Psoas muscle (tissue), 8 donors: ENCODE measurements around the gene KCNMA1. TPM values are rescaled to one million over a fixed set of nuclear protein-coding genes. Genes with fewer than 3 reads are reported as not detected.

Experiments used
- ATAC-seq, 4 donors: fragments of 200-7000 bp; cut with Tn5 transposase; one replicate each; pipeline ENCODE4 v1.9.1; 2020; ENCODE audit warnings: moderate library complexity in 3 of 4, mild to moderate bottlenecking in 2 of 4
- DNase-seq, 2 donors: peaks; one replicate each; pipeline ENCODE4 v3.0.0-alpha.2; 2020
- H3K27ac ChIP-seq: fragments of 200-600 bp; one replicate; pipeline ENCODE4 v1.8.0; 2022
- H3K27me3 ChIP-seq, 3 donors: fragments of 200-600 bp in 1 of 3; one replicate each; pipeline versions ENCODE4 v1.6.1 to v1.8.0; 2013 to 2022; ENCODE audit warnings: low read length in 2 of 3, mild to moderate bottlenecking in 2 of 3, moderate library complexity in 1 of 3; ENCODE audit not compliant: insufficient read depth in 3 of 3
- H3K36me3 ChIP-seq, 2 donors: fragments of 200-600 bp in 1 of 2; one replicate each; pipeline versions ENCODE4 v1.6.1 to v1.8.0; 2013 to 2022; ENCODE audit warnings: low read depth in 1 of 2, mild to moderate bottlenecking in 1 of 2, moderate library complexity in 1 of 2; ENCODE audit not compliant: insufficient read depth in 1 of 2
- H3K4me1 ChIP-seq: fragments of 200-600 bp; one replicate; pipeline ENCODE4 v1.8.0; 2022
- H3K4me3 ChIP-seq: fragments of 200-600 bp; one replicate; pipeline ENCODE4 v1.8.0; 2022; ENCODE audit warnings: mild to moderate bottlenecking
- H3K9me3 ChIP-seq: fragments of 200-600 bp; one replicate; pipeline ENCODE4 v1.8.0; 2022
- WGBS, 3 donors: extraction: QIAGEN DNeasy Blood & Tissue Kit; methylation state at CpG; one replicate each; pipeline versions ENCODE4 v1.1.6 to v1.1.7; 2013; 5-methylcytosine and 5-hydroxymethylcytosine counted together
- intact Hi-C, 2 donors: fragments of 100-400 bp; cut with DNase I; formaldehyde crosslinking; loops; one replicate each; pipeline versions ENCODE4 v1.11.0 to v1.14.2; 2022
- polyA plus RNA-seq, 3 donors: library from polyadenylated mRNA; stranded (reverse); fragments of 200-250 nt; gene quantifications; one replicate each; pipeline ENCODE4 v1.2.3, GENCODE V29; 2013
- total RNA-seq, 4 donors: library from RNA; stranded (reverse); fragmentation: NEBNext Ultra II Directional in 2 of 4; extraction: Animal tissue kit (Norgen Biotek cat#: 25700) in 2 of 4; gene quantifications; one replicate each; pipeline versions ENCODE4 v1.2.1 to v1.2.4, GENCODE V29; 2021 to 2023
- TF ChIP-seq, protein P1 (sequence below): fragments of 200-600 bp; IDR thresholded peaks from one replicate; pipeline ENCODE4 v1.8.0; 2022; ENCODE audit warnings: antibody characterized with exemption
- donor health status: healthy with polysubstance abuse.
- donor health status: DM: no; HTN: no; CAD: no; lungs with moderate emphysema.
- donor health status: Bipolar disorder and iron deficiency.
- donor health status: healthy.
- donor health status: DM: yes; HTN: yes; CAD: no.
- donor health status: DM: no; HTN: no; CAD: no.
- donor health status: DM: no; HTN: no; CAD: no.
- donor health status: DM: yes; HTN: yes; CAD: no.

The KCNMA1 gene
- total and polyA plus RNA-seq, 7 donors = 7.9 to 53.0 (median 41.9) TPM

DNA sequence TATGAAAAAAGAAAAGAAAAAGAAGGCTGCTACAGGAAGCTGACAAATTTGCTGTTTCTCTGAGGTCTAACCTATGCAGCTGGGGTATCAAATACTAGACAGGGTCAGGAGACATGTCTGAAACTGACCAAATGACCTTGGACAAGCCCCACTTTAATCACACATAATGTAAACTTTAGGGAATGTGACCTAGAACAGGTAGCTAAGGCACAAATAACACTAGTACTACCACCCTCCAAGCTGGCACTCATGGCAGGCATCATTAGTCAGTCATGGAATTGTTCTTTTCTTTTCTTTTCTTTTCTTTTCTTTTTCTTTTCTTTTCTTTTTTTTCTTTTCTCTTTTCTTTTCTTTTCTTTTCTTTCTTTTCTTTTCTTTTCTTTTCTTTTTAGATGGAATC, 250.4 kb downstream of the KCNMA1 start:
- H3K9me3 ChIP-seq = no peaks in the 10 kb centered on the region
- H3K36me3 ChIP-seq = no peaks in the 10 kb centered on the region
- peaks cover 10% of the 10 kb centered on the region for H3K4me1 ChIP-seq
- no peak for ATAC-seq
- no peak overlapping the region for H3K4me3 ChIP-seq
- H3K27ac ChIP-seq = no peak overlapping the region
- no peaks in the 10 kb centered on the region for H3K27me3 ChIP-seq
- DNase-seq = no peak
- intact Hi-C loops = no loop called here
- TF ChIP-seq, protein P1, sequence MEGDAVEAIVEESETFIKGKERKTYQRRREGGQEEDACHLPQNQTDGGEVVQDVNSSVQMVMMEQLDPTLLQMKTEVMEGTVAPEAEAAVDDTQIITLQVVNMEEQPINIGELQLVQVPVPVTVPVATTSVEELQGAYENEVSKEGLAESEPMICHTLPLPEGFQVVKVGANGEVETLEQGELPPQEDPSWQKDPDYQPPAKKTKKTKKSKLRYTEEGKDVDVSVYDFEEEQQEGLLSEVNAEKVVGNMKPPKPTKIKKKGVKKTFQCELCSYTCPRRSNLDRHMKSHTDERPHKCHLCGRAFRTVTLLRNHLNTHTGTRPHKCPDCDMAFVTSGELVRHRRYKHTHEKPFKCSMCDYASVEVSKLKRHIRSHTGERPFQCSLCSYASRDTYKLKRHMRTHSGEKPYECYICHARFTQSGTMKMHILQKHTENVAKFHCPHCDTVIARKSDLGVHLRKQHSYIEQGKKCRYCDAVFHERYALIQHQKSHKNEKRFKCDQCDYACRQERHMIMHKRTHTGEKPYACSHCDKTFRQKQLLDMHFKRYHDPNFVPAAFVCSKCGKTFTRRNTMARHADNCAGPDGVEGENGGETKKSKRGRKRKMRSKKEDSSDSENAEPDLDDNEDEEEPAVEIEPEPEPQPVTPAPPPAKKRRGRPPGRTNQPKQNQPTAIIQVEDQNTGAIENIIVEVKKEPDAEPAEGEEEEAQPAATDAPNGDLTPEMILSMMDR = no peak

DNA sequence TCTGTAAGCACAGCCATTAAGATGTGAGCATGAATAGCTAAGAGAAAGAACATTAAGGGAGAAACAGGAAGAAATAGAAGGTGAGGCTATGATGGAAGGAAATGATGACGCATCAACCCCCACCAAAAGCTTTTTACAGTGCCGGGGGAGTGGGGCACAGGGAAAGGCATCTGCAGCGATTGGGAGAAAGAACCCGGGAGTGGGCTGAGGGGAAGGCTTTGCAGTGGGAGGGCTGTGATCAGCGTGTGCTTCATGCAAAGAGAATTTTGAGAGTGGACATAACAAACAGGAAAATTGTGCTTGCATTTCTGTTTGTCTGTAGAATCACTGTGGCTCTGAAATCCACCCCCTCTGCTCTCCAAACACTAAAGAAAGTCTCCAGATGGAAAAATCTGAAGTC, 250.8 kb downstream of the KCNMA1 start:
- 59 to 66% (median 64%) methylated on average over 5 of the region's 5 CpGs for WGBS, 3 donors
- H3K27ac ChIP-seq = no peak overlapping the region
- intact Hi-C loops = no loop called here
- no peak for DNase-seq
- no peaks in the 10 kb centered on the region for H3K27me3 ChIP-seq
- H3K36me3 ChIP-seq = no peaks in the 10 kb centered on the region
- no peak overlapping the region for H3K4me3 ChIP-seq
- TF ChIP-seq, protein P1 = no peak
- no peaks in the 10 kb centered on the region for H3K9me3 ChIP-seq
- ATAC-seq = no peak
- peaks cover 10% of the 10 kb centered on the region for H3K4me1 ChIP-seq

DNA sequence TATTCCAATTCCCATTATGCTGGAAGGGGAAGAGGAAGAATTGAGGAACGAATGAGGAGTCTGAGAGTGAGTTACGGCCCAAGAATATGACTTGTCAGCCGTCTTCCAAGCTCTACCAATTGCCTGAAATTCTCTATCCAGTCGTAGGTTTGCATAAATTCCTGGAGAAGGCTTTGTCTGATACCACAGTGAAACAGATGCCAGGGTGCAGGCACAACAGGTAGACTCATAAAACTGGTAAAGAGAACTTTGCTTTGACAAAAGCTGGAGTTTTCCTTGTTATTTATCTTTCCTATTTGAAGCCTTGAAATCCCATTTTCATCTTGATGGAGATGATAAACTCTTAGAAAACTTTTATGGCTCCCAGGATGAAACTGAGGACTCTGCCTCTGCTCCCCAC, 251.2 kb downstream of the KCNMA1 start:
- Histone ChIP-seq H3K4me1 (peaks cover 6% of the 10 kb centered on the region), H3K36me3 (no peaks in the 10 kb centered on the region), H3K4me3 (no peak overlapping the region), H3K9me3 (no peaks in the 10 kb centered on the region), H3K27me3 (no peaks in the 10 kb centered on the region), H3K27ac (no peak overlapping the region)
- intact Hi-C loops = no loop called here
- ATAC-seq = no peak
- no peak for DNase-seq
- TF ChIP-seq, protein P1 = no peak
- WGBS, 3 donors = 79 to 82% (median 81%) methylated on average over 4 of the region's 4 CpGs

DNA sequence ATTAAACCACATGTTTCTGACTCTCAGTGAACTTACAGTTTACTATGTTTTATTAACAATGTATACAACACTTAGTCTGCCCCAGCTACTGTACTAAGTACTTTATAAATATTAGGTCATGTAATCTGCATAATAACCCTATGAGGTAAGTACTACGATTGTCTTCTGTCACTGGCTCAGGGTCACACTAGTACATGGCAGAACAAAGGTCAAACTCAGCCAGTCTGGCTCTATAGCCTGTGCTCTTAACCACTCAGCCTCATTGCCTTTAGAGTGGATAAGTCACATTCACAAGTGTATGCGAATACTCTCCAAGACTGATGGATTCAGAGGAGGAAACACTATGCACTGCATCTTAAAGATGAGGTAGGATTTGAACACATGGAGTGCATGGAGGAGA, 252.3 kb downstream of the KCNMA1 start:
- H3K27me3 ChIP-seq = no peaks in the 10 kb centered on the region
- ATAC-seq = no peak
- no peak overlapping the region for H3K27ac ChIP-seq
- DNase-seq = no peak
- H3K4me1 ChIP-seq = no peaks in the 10 kb centered on the region
- H3K4me3 ChIP-seq = no peak overlapping the region
- no peaks in the 10 kb centered on the region for H3K9me3 ChIP-seq
- TF ChIP-seq, protein P1 = no peak
- intact Hi-C loops = no loop called here
- 79 to 97% (median 85%) methylated on average over 2 of the region's 2 CpGs for WGBS, 3 donors
- H3K36me3 ChIP-seq = no peaks in the 10 kb centered on the region

DNA sequence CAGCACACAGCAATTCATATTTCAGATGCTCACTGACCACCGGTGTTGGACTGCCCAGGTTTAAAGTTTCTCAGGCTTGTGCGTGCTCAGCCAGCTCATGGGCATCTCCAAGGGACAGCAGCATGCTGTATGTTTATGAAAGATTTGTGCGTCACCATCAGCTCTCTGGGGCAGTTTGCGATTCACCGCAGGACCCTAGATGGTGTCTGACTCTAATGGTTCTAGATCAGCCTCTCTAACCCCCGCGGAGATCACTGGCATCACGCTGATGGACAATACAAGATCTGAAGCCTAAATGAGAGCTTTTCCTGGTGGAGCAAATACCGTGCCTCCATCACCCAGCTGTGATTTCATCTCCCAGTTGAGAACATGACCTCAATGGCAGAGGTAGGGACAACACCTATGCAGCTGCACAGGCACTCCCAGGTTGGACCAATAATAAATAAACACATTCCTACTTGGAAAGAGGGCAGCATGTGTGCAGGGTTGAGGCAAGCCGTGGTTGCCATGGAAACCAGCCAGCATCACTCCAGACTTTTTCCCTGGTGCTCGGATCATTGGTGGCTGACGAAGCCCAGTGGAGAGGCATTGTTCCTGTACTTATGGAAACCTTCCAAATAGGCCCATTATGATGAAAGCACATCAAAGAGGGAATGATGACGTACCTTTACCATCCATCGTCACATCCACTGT, 253.6 kb downstream of the KCNMA1 start:
- DNase-seq (no peak), ATAC-seq (no peak)
- H3K4me1 ChIP-seq = no peaks in the 10 kb centered on the region
- TF ChIP-seq, protein P1 = no peak
- WGBS, 3 donors = 74 to 83% (median 80%) methylated on average over 14 of the region's 14 CpGs
- H3K4me3 ChIP-seq = no peak overlapping the region
- H3K9me3 ChIP-seq = no peaks in the 10 kb centered on the region
- intact Hi-C loops = no loop called here
- no peaks in the 10 kb centered on the region for H3K27me3 ChIP-seq
- H3K36me3 ChIP-seq = no peaks in the 10 kb centered on the region
- H3K27ac ChIP-seq = no peak overlapping the region
